ENCODE results near the gene PRKCB.

PRKCB gene

GRCh38 chr16:24070851-24071250 lies 235.1 kb downstream of the PRKCB start:
- H3K27ac ChIP-seq (ENCODE audit: low read depth, low read length, severe bottlenecking), result no peak overlapping the region
- H3K4me1 ChIP-seq (ENCODE audit: control insufficient read depth, insufficient read depth, low read length, poor library complexity, severe bottlenecking), result peaks cover 8% of the 10 kb centered on the region
- H3K36me3 ChIP-seq (ENCODE audit: control insufficient read depth, insufficient read depth, low read length), result no peaks in the 10 kb centered on the region
- no peaks in the 10 kb centered on the region for H3K9me3 ChIP-seq (ENCODE audit: control insufficient read depth, low read length)
- WGBS, 2 experiments (ENCODE audit: insufficient coverage in 2 of 2), result 20% methylated on average over 1 of the region's 1 CpG; no CpG with 5 or more reads in 1 of the 2 experiments
- H3K4me3 ChIP-seq (ENCODE audit: extremely low read depth, insufficient read depth, low read length, poor library complexity, severe bottlenecking), result no peak overlapping the region

- Histone ChIP-seq H3K36me3 (ENCODE audit: control insufficient read depth, insufficient read depth, low read length) (no peaks in the 10 kb centered on the region), H3K4me3 (ENCODE audit: extremely low read depth, insufficient read depth, low read length, poor library complexity, severe bottlenecking) (no peak overlapping the region), H3K9me3 (ENCODE audit: control insufficient read depth, low read length) (no peaks in the 10 kb centered on the region), H3K27ac (ENCODE audit: low read depth, low read length, severe bottlenecking) (no peak overlapping the region), H3K4me1 (ENCODE audit: control insufficient read depth, insufficient read depth, low read length, poor library complexity, severe bottlenecking) (peaks cover 17% of the 10 kb centered on the region)
- 91 to 96% methylated on average over 4 to 6 of the region's 8 CpGs for WGBS, 2 experiments (ENCODE audit: insufficient coverage in 2 of 2)
Observed at GRCh38 chr16:24071666-24072360, 236.0 kb downstream of the PRKCB start.

GRCh38 chr16:24073321-24073720 lies 237.5 kb downstream of the PRKCB start:
- WGBS, 2 experiments (ENCODE audit: insufficient coverage in 2 of 2), result 87 to 88% methylated on average over 6 to 8 of the region's 8 CpGs
- Histone ChIP-seq H3K9me3 (ENCODE audit: control insufficient read depth, low read length) (no peaks in the 10 kb centered on the region), H3K27ac (ENCODE audit: low read depth, low read length, severe bottlenecking) (no peak overlapping the region), H3K36me3 (ENCODE audit: control insufficient read depth, insufficient read depth, low read length) (no peaks in the 10 kb centered on the region), H3K4me3 (ENCODE audit: extremely low read depth, insufficient read depth, low read length, poor library complexity, severe bottlenecking) (no peak overlapping the region), H3K4me1 (ENCODE audit: control insufficient read depth, insufficient read depth, low read length, poor library complexity, severe bottlenecking) (peaks cover 22% of the 10 kb centered on the region)

GRCh38 chr16:24074574-24074973 lies 238.8 kb downstream of the PRKCB start:
- Histone ChIP-seq H3K36me3 (ENCODE audit: control insufficient read depth, insufficient read depth, low read length) (no peaks in the 10 kb centered on the region), H3K27ac (ENCODE audit: low read depth, low read length, severe bottlenecking) (no peak overlapping the region), H3K9me3 (ENCODE audit: control insufficient read depth, low read length) (no peaks in the 10 kb centered on the region), H3K4me3 (ENCODE audit: extremely low read depth, insufficient read depth, low read length, poor library complexity, severe bottlenecking) (no peak overlapping the region), H3K4me1 (ENCODE audit: control insufficient read depth, insufficient read depth, low read length, poor library complexity, severe bottlenecking) (peaks cover 22% of the 10 kb centered on the region)
- 82 to 90% methylated on average over 3 to 5 of the region's 5 CpGs for WGBS, 2 experiments (ENCODE audit: insufficient coverage in 2 of 2)

- no peaks in the 10 kb centered on the region for H3K9me3 ChIP-seq (ENCODE audit: control insufficient read depth, low read length)
- peaks cover 22% of the 10 kb centered on the region for H3K4me1 ChIP-seq (ENCODE audit: control insufficient read depth, insufficient read depth, low read length, poor library complexity, severe bottlenecking)
- 100% methylated on average over 1 of the region's 1 CpG; no CpG with 5 or more reads in 1 of the 2 experiments for WGBS, 2 experiments (ENCODE audit: insufficient coverage in 2 of 2)
- H3K4me3 ChIP-seq (ENCODE audit: extremely low read depth, insufficient read depth, low read length, poor library complexity, severe bottlenecking), result no peak overlapping the region
- no peak overlapping the region for H3K27ac ChIP-seq (ENCODE audit: low read depth, low read length, severe bottlenecking)
- no peaks in the 10 kb centered on the region for H3K36me3 ChIP-seq (ENCODE audit: control insufficient read depth, insufficient read depth, low read length)
Observed at GRCh38 chr16:24075302-24075701, 239.5 kb downstream of the PRKCB start.

- Histone ChIP-seq H3K36me3 (ENCODE audit: control insufficient read depth, insufficient read depth, low read length) (no peaks in the 10 kb centered on the region), H3K27ac (ENCODE audit: low read depth, low read length, severe bottlenecking) (peak overlapping the region; percentile 41)
- WGBS, 2 experiments (ENCODE audit: insufficient coverage in 2 of 2), result 0 to 43% methylated on average over 1 to 4 of the region's 6 CpGs
Observed at GRCh38 chr16:24075931-24076716, 240.3 kb downstream of the PRKCB start.

GRCh38 chr16:24077292-24077691 lies 241.5 kb downstream of the PRKCB start:
- no peak overlapping the region for H3K4me3 ChIP-seq (ENCODE audit: extremely low read depth, insufficient read depth, low read length, poor library complexity, severe bottlenecking)
- no peaks in the 10 kb centered on the region for H3K36me3 ChIP-seq (ENCODE audit: control insufficient read depth, insufficient read depth, low read length)
- no peaks in the 10 kb centered on the region for H3K9me3 ChIP-seq (ENCODE audit: control insufficient read depth, low read length)
- peaks cover 22% of the 10 kb centered on the region for H3K4me1 ChIP-seq (ENCODE audit: control insufficient read depth, insufficient read depth, low read length, poor library complexity, severe bottlenecking)
- no peak overlapping the region for H3K27ac ChIP-seq (ENCODE audit: low read depth, low read length, severe bottlenecking)
- WGBS, 2 experiments (ENCODE audit: insufficient coverage in 2 of 2), result no CpG with 5 or more reads among the region's 1 CpG

More at GRCh38 chr16:24075931-24076716, 240.3 kb downstream of the PRKCB start:
- H3K4me1 ChIP-seq (ENCODE audit: control insufficient read depth, insufficient read depth, low read length, poor library complexity, severe bottlenecking), result peaks cover 22% of the 10 kb centered on the region
- no peaks in the 10 kb centered on the region for H3K9me3 ChIP-seq (ENCODE audit: control insufficient read depth, low read length)
- H3K4me3 ChIP-seq (ENCODE audit: extremely low read depth, insufficient read depth, low read length, poor library complexity, severe bottlenecking), result no peak overlapping the region

GRCh38 chr16:24077966-24078365 lies 242.2 kb downstream of the PRKCB start:
- Histone ChIP-seq H3K27ac (ENCODE audit: low read depth, low read length, severe bottlenecking) (no peak overlapping the region), H3K36me3 (ENCODE audit: control insufficient read depth, insufficient read depth, low read length) (no peaks in the 10 kb centered on the region), H3K4me3 (ENCODE audit: extremely low read depth, insufficient read depth, low read length, poor library complexity, severe bottlenecking) (no peak overlapping the region), H3K9me3 (ENCODE audit: control insufficient read depth, low read length) (no peaks in the 10 kb centered on the region), H3K4me1 (ENCODE audit: control insufficient read depth, insufficient read depth, low read length, poor library complexity, severe bottlenecking) (peaks cover 22% of the 10 kb centered on the region)
- WGBS, 2 experiments (ENCODE audit: insufficient coverage in 2 of 2), result 90 to 95% methylated on average over 4 to 7 of the region's 8 CpGs

GRCh38 chr16:24085666-24086065 lies 249.9 kb downstream of the PRKCB start:
- H3K4me3 ChIP-seq (ENCODE audit: extremely low read depth, insufficient read depth, low read length, poor library complexity, severe bottlenecking), result no peak overlapping the region
- no peaks in the 10 kb centered on the region for H3K9me3 ChIP-seq (ENCODE audit: control insufficient read depth, low read length)
- WGBS, 2 experiments (ENCODE audit: insufficient coverage in 2 of 2), result 76 to 79% methylated on average over 3 to 5 of the region's 5 CpGs
- no peaks in the 10 kb centered on the region for H3K36me3 ChIP-seq (ENCODE audit: control insufficient read depth, insufficient read depth, low read length)
- no peak overlapping the region for H3K27ac ChIP-seq (ENCODE audit: low read depth, low read length, severe bottlenecking)
- H3K4me1 ChIP-seq (ENCODE audit: control insufficient read depth, insufficient read depth, low read length, poor library complexity, severe bottlenecking), result peaks cover 25% of the 10 kb centered on the region

- WGBS, 2 experiments (ENCODE audit: insufficient coverage in 2 of 2), result 72 to 80% methylated on average over 9 to 10 of the region's 10 CpGs
- Histone ChIP-seq H3K4me3 (ENCODE audit: extremely low read depth, insufficient read depth, low read length, poor library complexity, severe bottlenecking) (no peak overlapping the region), H3K9me3 (ENCODE audit: control insufficient read depth, low read length) (peaks cover 5% of the 10 kb centered on the region), H3K27ac (ENCODE audit: low read depth, low read length, severe bottlenecking) (peak overlapping the region; percentile 68), H3K4me1 (ENCODE audit: control insufficient read depth, insufficient read depth, low read length, poor library complexity, severe bottlenecking) (peaks cover 25% of the 10 kb centered on the region), H3K36me3 (ENCODE audit: control insufficient read depth, insufficient read depth, low read length) (no peaks in the 10 kb centered on the region)
Observed at GRCh38 chr16:24087891-24088410, 252.2 kb downstream of the PRKCB start.

Measured in mesodermal cell (in vitro differentiated cells).